Panc1 (cell line): ENCODE results near the gene AIG1. TPM values are rescaled to one million over a fixed set of nuclear protein-coding genes. Genes with fewer than 3 reads are reported as not detected.

Source experiments
- ATAC-seq: fragments of 200-7000 bp; cut with Tn5 transposase; 2 replicates; pipeline ENCODE4 v1.9.1; 2020; ENCODE audit warnings: mild to moderate bottlenecking, moderate library complexity
- BruUV-seq: library from RNA; stranded (reverse); fragments of 400-500 nt; replicated peaks from 2 replicates; lab custom pipeline; 2021; lab: Mats Ljungman, UMichigan
- CTCF ChIA-PET: fragments of 300-600 bp; sonication (Branson Sonifier 250); formaldehyde crosslinking; loops from one replicate; lab custom pipeline; 2022; ENCODE audit warnings: antibody characterized with exemption; lab: Charles Lee
- POLR2A ChIA-PET: fragments of 300-600 bp; sonication (Branson Sonifier 250); formaldehyde crosslinking; loops from one replicate; lab custom pipeline; 2022; ENCODE audit warnings: antibody characterized with exemption; lab: Charles Lee
- DNase-seq: peaks from one replicate; pipeline ENCODE4 v3.0.0-alpha.2; 2010; ENCODE audit warnings: low read depth, low spot score
- H3K27ac ChIP-seq: 2 replicates; pipeline ENCODE4 v1.5.1; 2011; ENCODE audit warnings: mild to moderate bottlenecking, low read length, inconsistent platforms
- H3K27me3 ChIP-seq: fragments of 200-500 bp; sonication (Bioruptor generic); 2 replicates; pipeline ENCODE4 v1.6.0; 2014; ENCODE audit warnings: low read length, inconsistent platforms; ENCODE audit not compliant: control insufficient read depth, insufficient read depth
- H3K36me3 ChIP-seq: fragments of 200-500 bp; sonication (Bioruptor generic); 2 replicates; pipeline ENCODE4 v1.5.1; 2014; ENCODE audit warnings: inconsistent platforms, mild to moderate bottlenecking, low read length, moderate library complexity; ENCODE audit not compliant: control insufficient read depth, insufficient read depth
- H3K4me1 ChIP-seq: 2 replicates; pipeline ENCODE4 v1.5.1; 2011; ENCODE audit warnings: inconsistent platforms, mild to moderate bottlenecking, low read length, moderate library complexity; ENCODE audit not compliant: control insufficient read depth, insufficient read depth
- H3K4me3 ChIP-seq, 2 experiments: 2 replicates each; pipeline ENCODE4 v1.5.1; 2011 to 2012; ENCODE audit warnings: low read depth in 2 of 2, low read length in 2 of 2, mild to moderate bottlenecking in 2 of 2, inconsistent platforms in 1 of 2, moderate library complexity in 1 of 2
- H3K9me3 ChIP-seq: fragments of 200-500 bp; sonication (Bioruptor generic); 2 replicates; pipeline ENCODE4 v1.5.1; 2014; ENCODE audit warnings: low read depth, mild to moderate bottlenecking, inconsistent platforms, low read length, moderate library complexity; ENCODE audit not compliant: control insufficient read depth, insufficient read depth
- CTCF ChIP-seq: fragments of 450-650 bp; IDR thresholded peaks from 2 replicates; pipeline ENCODE4 v1.5.1; 2017; ENCODE audit warnings: mild to moderate bottlenecking
- POLR2AphosphoS5 ChIP-seq: IDR thresholded peaks from 2 replicates; pipeline ENCODE4 v1.6.1; 2012; ENCODE audit warnings: mild to moderate bottlenecking, low read depth, low read length, moderate library complexity
- REST ChIP-seq, 2 experiments: IDR thresholded peaks; 2 replicates each; pipeline ENCODE4 v1.6.1; 2011 to 2012; ENCODE audit warnings: low read depth in 2 of 2, control low read depth in 1 of 2, low read length in 1 of 2, mild to moderate bottlenecking in 1 of 2, moderate library complexity in 1 of 2; ENCODE audit not compliant: insufficient read depth in 1 of 2
- SIN3A ChIP-seq: IDR thresholded peaks from 2 replicates; pipeline ENCODE4 v1.6.1; 2012; ENCODE audit warnings: low read depth, mild to moderate bottlenecking, low read length, moderate library complexity, borderline replicate concordance; ENCODE audit not compliant: insufficient read depth
- TCF7L2 ChIP-seq: IDR thresholded peaks from 2 replicates; pipeline ENCODE4 v1.6.1; 2011; ENCODE audit warnings: mild to moderate bottlenecking, low read depth, low read length, inconsistent platforms
- in situ Hi-C: cut with HindIII; loops from 2 replicates; pipeline ENCODE4 v1.10.0; 2016; ENCODE audit warnings: low sequenced_read_pairs, low pct_unique_long_range_greater_than_20kb
- intact Hi-C: fragments of 100-400 bp; cut with micrococcal nuclease; formaldehyde crosslinking; loops from one replicate; pipeline ENCODE4 v1.10.0; 2022; ENCODE audit not compliant: unreplicated experiment
- total RNA-seq: library from RNA; stranded (reverse); gene quantifications from one replicate; pipeline ENCODE4 v1.2.1, GENCODE V29; 2021; ENCODE audit not compliant: unreplicated experiment

Gene AIG1
- total RNA-seq, 1 experiment from 2014 or later = 23.9 TPM

GRCh38 chr6:143165315-143165855 is 104.7 kb downstream of the AIG1 start:
- no peak for TF ChIP-seq CTCF
- TF ChIP-seq POLR2AphosphoS5 = no peak
- no peak for TF ChIP-seq SIN3A
- no peak for TF ChIP-seq REST (IDR thresholded peaks at IDR 0.05; ENCODE audit: insufficient read depth in 1 of 2, low read depth in 2 of 2, low read length in 1 of 2)
- TF ChIP-seq TCF7L2 = no peak
- DNase-seq (no peak), ATAC-seq (no peak)
- H3K9me3 ChIP-seq = no peaks in the 10 kb centered on the region
- in situ Hi-C loops = no loop called here
- ChIA-PET POLR2A (no interaction called here), CTCF (no interaction called here)
- no peak overlapping the region for H3K4me3 ChIP-seq
- no peaks in the 10 kb centered on the region for H3K27me3 ChIP-seq
- BruUV-seq = no TSS peak
- H3K4me1 ChIP-seq = no peaks in the 10 kb centered on the region
- intact Hi-C loops = no loop called here
- H3K27ac ChIP-seq = no peak overlapping the region
- no peaks in the 10 kb centered on the region for H3K36me3 ChIP-seq

- in situ Hi-C loops (no loop called here), intact Hi-C loops (no loop called here)
- Histone ChIP-seq H3K27me3 (no peaks in the 10 kb centered on the region), H3K4me1 (no peaks in the 10 kb centered on the region), H3K9me3 (no peaks in the 10 kb centered on the region), H3K36me3 (no peaks in the 10 kb centered on the region), H3K27ac (no peak overlapping the region), H3K4me3 (no peak overlapping the region)
- DNase-seq (no peak), ATAC-seq (no peak)
- BruUV-seq = no TSS peak
- CTCF ChIA-PET = no interaction called here
- POLR2A ChIA-PET = no interaction called here
- no peak for TF ChIP-seq REST (IDR thresholded peaks at IDR 0.05; ENCODE audit: insufficient read depth in 1 of 2, low read depth in 2 of 2, low read length in 1 of 2)
- no peak for TF ChIP-seq CTCF
- no peak for TF ChIP-seq POLR2AphosphoS5
- TF ChIP-seq TCF7L2 = no peak
- TF ChIP-seq SIN3A = no peak
These were observed 105.6 kb downstream of the AIG1 start for GRCh38 chr6:143166247-143166695.
